ENCODE data around the gene NLGN2.

NLGN2 gene

GRCh38 chr17:7467498-7467897, 59.9 kb downstream of the NLGN2 start:
- no peak for DNase-seq

DNA sequence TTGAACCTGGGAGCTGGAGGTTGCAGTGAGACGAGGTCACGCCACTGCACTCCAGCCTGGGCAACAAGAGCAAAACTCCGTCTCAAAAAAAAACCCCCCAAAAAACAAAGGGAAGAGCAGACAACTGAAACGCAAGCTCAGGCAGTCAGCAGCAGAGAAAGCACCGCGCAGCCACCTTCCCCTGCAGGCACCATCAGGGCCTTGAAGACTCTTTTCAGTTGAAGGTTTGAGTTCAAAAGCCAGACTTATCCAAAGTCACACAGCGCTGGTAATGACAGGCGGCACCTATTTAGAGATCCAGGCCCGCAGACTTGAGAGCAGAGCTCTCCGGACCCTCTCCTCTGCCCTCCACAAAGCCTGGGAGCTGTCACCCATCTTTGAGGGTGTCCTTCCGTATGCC, 60.6 kb downstream of the NLGN2 start:
- DNase-seq, result no peak

GRCh38 chr17:7468804-7469389, 61.3 kb downstream of the NLGN2 start:
- no peak for DNase-seq
